Anterior cingulate cortex (tissue), 58 donors: Measurements from ENCODE around the gene CECR2.
A peak's percentile ranks its signal among the peaks of the same experiment; 100 is the strongest.

Experiments
- DNase-seq, 58 donors: peaks; one replicate each; lab custom pipeline; 2025; lab: John Stamatoyannopoulos, UW

Gene CECR2

GRCh38 chr22:17443405-17444203 is 74.3 kb downstream of the CECR2 start:
- DNase-seq: no peak

- no peak for DNase-seq
Measured at GRCh38 chr22:17444204-17444504, 74.9 kb downstream of the CECR2 start.

- no peak for DNase-seq
Measured at GRCh38 chr22:17446698-17447097, 77.4 kb downstream of the CECR2 start.

GRCh38 chr22:17451316-17451715 is 82.1 kb downstream of the CECR2 start:
- no peak for DNase-seq

GRCh38 chr22:17460895-17461294 is 91.6 kb downstream of the CECR2 start:
- no peak for DNase-seq

GRCh38 chr22:17470880-17471500 is 101.7 kb downstream of the CECR2 start:
- no peak for DNase-seq

- peak in 1 of 58 donors; percentile 4 for DNase-seq
Measured at GRCh38 chr22:17471886-17472535, 102.8 kb downstream of the CECR2 start.

GRCh38 chr22:17472932-17473331 is 103.7 kb downstream of the CECR2 start:
- DNase-seq: peak in 10 of 58 donors; percentile 1 to 55 (median 8)

- DNase-seq: no peak
Measured at GRCh38 chr22:17475318-17476230, 106.3 kb downstream of the CECR2 start.

GRCh38 chr22:17476838-17477237 is 107.6 kb downstream of the CECR2 start:
- no peak for DNase-seq

- peak in 9 of 58 donors; percentile 3 to 20 (median 10) for DNase-seq
Measured at GRCh38 chr22:17477391-17477833, 108.2 kb downstream of the CECR2 start.

- no peak for DNase-seq
Measured at GRCh38 chr22:17479135-17479534, 109.9 kb downstream of the CECR2 start.

GRCh38 chr22:17481424-17481823 is 112.2 kb downstream of the CECR2 start:
- DNase-seq: no peak

GRCh38 chr22:17483688-17484372 is 114.6 kb downstream of the CECR2 start:
- peak in 2 of 58 donors; percentile 1 to 7 for DNase-seq

GRCh38 chr22:17484608-17485007 is 115.3 kb downstream of the CECR2 start:
- DNase-seq: no peak

GRCh38 chr22:17486313-17486712 is 117.1 kb downstream of the CECR2 start:
- peak in 14 of 58 donors; percentile 12 to 52 (median 28) for DNase-seq

- no peak for DNase-seq
Measured at GRCh38 chr22:17486719-17487118, 117.5 kb downstream of the CECR2 start.

GRCh38 chr22:17489101-17489500 is 119.8 kb downstream of the CECR2 start:
- DNase-seq: no peak

GRCh38 chr22:17491090-17491640 is 121.9 kb downstream of the CECR2 start:
- no peak for DNase-seq

- DNase-seq: peak in 24 of 58 donors; percentile 3 to 60 (median 26)
Measured at GRCh38 chr22:17492247-17492646, 123.0 kb downstream of the CECR2 start.
